GM21529 (cell line): ENCODE measurements around the gene SKI.

Experiments used
- ATAC-seq: cut with Tn5 transposase; IDR thresholded peaks from one replicate; pipeline ENCODE4 v1.9.1; 2021; ENCODE audit not compliant: unreplicated experiment

SKI gene

DNA sequence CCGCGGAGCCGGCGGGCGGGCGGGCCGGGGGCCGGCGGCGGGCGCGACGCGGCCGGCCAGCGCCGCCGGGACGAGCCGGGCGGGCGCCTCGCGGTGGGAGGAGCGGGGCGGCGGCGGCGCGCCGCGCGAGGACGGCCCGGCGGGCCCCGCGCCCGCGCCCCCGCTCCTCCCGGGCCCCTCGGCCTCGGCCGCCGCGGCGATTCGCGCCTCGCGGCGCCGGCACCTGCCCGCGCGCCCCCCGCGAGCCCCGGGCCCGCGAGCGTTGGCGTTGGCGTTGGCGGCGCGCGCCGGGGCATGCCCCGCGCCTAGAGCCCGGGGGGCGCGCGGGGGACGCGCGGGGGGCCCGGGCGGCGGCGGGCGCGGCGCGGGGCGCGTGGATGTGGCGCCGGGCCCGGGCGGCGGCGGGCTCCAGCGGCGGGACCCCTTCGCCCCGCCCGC, at the start of gene SKI:
SKI (plus strand) TSS at position 163 of the 438 bp plus-strand sequence. CDS start 448 bp downstream, outside the sequence.
- no peak for ATAC-seq

DNA sequence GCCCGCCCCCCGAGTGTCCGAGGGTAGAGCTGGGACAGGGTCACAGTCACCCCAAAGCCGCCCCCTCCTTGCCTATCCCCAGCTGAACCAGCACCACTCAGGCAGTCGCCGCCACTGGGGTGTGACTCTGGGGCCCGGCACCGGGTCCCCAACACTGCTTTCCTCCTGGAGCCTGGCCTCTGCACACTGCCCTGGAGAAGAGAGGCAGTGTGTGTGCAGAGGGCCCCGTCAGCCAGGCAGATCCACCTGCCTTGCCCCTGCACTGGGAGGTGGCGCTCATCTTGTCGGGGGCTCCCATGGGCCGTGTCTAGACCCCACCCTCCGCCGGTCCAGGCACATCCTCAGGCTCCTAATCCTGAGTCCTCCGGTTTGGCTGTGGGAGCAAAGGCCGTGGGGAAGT, 49.2 kb upstream of the SKI start:
- ATAC-seq = no peak

DNA sequence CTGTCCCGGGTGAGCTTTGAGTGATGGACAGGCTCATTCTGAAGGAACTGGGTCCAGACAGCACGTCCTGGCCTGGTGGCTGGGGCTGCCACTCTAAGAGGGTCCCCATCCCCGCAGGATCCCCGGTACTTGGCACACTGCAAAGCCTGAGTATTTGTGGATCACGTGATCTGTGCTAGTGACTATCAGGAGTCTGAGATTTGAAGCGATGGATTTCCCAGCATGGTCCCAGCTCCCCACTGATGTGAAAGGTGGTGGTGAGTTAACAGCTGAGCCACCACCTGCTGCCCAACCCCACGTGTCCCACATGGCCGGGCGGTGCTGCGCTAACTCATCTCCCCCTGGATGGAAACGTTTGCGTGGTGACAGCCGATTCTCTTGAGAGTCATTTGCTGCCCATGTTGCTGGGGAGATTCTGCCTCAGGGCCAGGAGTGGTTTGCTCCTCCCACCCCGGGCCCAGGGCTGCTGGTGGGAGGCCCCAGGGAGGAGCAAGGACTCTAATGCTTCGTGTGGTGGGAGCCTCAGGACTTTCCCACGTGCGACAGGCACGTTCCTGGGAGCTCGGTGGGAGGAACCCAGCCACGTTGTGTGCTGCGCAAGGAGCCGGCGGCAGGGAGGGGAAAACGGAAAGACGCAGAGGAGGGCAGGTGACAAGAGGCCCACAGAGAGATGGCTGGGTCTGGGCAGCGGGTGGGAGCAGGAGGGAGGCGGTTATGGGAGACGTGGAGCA, 48.7 kb upstream of the SKI start:
- no peak for ATAC-seq

DNA sequence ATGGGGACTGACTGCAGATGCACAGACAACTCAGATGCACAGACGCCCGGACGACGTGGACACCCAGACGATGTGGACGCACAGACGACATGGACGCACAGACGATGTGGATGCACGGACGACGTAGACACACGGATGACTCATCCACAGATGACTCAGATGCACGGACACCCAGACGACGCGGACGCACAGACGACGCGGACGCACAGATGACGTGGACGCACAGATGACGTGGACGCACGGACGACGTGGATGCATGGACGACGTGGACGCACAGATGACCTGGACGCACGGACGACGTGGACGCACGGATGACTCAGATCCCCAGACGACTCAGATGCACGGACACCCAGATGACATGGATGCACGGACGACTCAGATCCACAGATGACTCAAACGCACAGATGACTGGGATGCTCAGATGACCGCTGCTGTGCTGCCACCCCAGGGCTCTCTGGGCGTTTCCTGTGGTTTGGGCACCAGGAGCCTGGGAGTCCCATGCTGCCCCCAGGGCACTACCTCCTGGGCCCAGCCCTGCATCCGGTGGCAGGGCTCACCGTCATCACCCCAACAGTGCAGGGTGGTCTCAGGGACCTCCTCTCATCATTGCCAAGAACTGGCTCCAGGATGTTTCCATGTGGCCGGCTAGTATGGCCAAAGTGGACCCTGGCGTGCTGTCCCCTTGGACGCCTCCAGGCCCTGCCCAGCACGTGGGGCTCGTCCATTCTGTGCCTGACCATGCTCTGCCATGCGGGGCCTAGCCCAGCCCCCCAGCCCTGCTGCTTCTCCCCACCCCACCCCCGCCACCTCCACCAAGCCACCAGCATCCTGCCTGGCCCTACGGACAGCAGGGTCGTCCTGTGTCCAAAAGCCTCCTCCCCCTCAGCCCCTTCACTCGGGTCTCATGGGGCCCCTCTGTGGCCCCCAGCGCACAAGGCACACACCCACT, 47.5 kb upstream of the SKI start:
- no peak for ATAC-seq

DNA sequence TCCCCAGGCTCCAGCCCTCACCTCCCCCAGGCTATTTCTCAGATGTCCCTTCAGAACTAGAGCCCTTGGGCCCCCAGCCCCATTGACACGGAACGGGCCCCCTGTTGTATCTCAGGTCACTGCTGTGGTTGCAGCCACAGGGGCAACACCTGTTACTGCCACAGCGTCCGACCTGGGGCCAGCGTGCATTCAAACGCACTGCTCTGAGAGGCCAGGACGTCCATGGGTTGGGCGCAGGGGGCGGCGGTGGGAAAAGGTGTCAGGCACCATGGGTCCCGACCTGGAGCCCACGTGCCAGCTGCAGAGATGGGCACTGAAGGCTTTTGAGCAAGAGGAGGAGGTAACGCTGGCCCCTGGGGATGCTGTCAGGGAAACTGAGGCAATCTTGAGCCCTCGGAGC, 46.8 kb upstream of the SKI start:
- ATAC-seq = no peak

DNA sequence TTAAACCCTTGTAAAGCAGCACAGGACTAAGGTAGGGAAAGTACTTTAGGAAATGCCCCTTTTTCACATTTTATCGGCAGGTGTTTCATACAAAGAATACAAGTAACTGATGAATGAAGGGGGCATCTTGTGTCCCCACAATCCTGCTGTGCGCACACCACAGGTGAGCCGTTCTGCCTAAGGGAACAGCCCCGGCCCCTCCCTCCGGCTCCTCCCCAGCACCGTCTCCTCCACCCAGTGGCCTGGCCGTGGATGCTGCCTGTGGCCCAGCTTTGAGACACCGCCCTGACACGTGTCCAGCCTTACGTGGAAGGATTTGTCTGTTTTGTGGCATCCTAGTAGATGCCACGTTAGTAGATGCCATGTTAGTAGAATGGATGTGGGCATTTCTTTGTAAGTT, 46.4 kb upstream of the SKI start:
- no peak for ATAC-seq

DNA sequence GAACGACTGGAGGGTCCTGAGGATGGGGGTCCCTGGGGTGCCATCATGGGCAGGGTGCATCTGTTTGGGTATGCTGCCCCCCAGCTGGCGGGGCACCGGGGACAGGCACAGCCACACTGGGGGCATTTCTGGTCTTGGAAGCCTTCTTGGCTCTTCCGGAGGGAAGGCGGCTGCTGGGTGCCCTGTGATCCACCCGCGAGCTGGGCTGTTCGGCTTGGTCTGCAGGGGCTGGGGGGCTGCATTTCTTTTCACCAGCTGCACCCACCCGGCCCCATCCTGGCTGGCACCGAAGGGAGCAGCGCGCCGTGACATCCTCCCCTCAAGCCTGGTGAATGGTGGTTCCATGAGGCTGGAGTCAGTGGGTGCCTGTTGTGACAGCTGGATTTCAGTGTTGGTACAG, 45.7 kb upstream of the SKI start:
- no peak for ATAC-seq

DNA sequence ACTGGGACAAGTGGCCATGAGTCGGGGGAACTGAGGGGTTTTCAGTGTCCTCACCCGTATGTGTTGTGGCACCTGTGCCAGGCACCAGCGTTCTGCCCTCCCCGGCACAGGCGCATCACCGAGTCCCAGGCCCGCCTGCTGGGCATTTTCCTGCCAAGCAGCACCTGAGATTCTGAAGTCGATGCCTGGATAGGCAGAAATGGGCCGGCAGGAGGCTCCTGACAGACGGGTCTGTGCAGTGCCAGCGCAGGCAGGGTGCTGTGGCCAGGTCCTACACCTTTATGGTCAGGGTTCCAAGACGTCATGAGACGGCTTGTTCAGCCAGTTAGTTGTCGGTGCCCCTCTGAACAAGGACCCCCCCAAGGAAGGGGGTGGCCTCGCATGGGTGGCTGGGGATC, 44.2 kb upstream of the SKI start:
- ATAC-seq = no peak

DNA sequence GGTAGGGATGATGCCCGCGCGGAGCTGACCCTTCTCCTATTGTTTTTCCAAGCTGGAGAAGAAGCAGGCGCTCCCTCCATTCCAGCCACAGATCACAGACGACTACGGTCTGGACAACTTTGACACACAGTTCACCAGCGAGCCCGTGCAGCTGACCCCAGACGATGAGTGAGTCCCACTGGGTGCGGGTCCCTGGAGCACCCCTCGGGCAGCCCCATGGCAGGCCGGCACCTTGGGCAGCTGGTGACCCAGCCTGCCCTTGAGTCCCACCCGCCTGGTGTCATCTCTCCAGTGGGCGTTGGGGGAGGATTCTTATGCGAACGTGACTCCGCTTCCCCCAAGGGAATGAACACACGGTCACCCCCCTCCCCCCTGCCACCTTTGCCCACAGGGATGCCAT, 43.6 kb upstream of the SKI start:
- ATAC-seq = no peak

DNA sequence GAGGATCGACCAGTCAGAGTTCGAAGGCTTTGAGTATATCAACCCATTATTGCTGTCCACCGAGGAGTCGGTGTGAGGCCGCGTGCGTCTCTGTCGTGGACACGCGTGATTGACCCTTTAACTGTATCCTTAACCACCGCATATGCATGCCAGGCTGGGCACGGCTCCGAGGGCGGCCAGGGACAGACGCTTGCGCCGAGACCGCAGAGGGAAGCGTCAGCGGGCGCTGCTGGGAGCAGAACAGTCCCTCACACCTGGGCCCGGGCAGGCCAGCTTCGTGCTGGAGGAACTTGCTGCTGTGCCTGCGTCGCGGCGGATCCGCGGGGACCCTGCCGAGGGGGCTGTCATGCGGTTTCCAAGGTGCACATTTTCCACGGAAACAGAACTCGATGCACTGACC, 43.2 kb upstream of the SKI start:
- no peak for ATAC-seq

DNA sequence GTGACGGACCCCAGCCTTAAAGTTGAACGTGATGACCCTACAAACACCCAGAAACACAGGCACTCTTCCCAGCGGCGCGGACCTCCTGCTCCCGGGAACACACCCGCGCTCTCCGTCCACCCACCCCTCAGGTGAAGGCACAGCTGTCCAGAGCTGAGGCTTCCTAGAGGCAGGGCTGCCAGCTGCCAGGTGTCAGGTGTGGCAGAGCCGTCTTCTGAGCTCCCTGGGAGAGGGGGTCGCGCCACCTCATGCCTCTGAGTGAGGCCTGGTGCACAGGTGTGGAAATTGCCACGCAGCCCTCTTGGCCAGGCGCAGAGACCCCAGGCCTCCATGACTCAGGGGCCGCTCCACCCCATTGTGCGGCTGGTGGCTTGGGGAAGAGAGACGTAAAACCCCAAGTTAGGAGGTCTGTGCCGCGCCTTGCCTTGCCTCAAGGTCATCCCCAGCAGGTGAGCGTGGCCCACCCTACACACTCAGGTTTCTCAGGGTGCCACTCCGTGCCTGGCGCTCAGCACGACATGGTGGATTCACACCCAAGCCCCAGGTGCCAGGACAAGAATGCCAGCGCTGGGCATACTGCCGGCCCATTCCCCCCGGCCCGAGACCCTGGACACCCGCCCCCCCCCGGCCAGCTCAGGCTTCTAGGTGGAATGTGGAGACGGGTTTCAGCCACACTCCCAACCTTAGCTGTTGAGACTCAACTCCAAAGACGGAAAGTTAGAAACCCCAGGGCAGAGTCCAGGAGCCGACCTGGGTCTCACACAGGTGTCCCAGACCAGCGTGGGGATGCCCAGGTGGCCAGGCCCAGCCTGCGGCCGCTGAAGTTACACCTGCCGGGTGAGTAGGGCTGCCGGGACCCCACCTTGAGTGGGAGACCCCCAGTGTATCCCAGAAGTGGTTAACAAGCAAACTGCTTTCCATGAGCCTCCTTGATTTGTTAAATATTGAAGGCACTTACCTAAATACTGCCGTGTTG, 42.0 kb upstream of the SKI start:
- ATAC-seq = no peak

DNA sequence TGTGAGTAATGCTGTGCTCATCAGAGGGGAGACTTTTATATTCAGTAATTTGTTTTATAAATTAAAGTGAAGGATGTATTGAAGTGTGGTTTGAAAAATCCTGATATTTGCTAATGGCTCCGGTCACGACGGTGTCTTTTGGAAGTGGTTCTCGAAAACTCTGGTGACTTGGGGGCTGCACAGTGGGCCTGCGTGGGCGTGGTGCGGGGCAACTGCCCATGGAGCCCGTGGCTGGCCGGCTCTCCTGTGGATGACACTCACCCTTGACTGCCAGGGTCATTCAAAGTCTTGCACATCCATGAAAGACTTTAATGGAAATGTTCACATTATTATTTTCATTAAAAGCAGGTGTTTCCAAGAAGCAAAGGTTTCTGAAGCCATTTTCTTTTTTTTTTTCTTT, 41.2 kb upstream of the SKI start:
- ATAC-seq = no peak

DNA sequence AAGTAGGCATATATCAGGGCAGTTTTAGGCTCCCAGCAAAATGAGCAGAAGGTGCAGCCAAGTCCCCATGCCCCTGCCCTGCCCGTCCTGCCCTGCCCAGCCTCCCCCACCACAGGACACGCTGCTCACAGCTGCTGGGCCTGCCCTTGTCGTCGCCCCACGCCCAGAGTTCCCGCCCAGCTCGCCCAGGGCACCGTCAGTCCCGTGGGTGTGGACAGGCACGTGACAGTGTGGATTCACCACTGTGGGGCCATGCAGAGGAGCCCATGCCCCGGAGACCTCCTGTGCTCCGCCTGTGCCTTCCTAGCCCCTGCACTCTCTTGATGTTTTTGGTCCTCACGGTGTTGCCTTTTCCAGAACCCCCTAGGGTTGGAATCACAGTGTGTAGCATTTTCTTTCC, 40.5 kb upstream of the SKI start:
- no peak for ATAC-seq

DNA sequence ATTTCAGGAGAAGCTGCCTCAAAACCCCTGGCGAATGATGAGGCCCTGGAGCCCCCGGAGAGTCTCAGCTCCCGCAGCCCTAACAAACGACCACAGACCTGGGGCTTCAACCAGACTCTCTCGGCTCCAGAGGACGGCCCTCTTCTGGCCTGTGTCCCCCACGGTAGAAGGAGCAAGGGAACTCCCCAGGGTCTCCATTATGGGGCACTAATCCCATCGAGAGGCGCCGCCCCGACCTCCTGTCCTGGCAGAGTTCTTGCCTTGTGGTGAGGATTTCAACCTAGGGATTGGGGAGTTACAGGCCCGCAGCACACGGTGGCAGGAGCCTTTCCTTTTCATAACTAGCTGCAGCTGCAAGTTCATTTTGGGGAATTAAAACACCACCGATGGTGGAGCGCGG, 39.8 kb upstream of the SKI start:
- no peak for ATAC-seq

DNA sequence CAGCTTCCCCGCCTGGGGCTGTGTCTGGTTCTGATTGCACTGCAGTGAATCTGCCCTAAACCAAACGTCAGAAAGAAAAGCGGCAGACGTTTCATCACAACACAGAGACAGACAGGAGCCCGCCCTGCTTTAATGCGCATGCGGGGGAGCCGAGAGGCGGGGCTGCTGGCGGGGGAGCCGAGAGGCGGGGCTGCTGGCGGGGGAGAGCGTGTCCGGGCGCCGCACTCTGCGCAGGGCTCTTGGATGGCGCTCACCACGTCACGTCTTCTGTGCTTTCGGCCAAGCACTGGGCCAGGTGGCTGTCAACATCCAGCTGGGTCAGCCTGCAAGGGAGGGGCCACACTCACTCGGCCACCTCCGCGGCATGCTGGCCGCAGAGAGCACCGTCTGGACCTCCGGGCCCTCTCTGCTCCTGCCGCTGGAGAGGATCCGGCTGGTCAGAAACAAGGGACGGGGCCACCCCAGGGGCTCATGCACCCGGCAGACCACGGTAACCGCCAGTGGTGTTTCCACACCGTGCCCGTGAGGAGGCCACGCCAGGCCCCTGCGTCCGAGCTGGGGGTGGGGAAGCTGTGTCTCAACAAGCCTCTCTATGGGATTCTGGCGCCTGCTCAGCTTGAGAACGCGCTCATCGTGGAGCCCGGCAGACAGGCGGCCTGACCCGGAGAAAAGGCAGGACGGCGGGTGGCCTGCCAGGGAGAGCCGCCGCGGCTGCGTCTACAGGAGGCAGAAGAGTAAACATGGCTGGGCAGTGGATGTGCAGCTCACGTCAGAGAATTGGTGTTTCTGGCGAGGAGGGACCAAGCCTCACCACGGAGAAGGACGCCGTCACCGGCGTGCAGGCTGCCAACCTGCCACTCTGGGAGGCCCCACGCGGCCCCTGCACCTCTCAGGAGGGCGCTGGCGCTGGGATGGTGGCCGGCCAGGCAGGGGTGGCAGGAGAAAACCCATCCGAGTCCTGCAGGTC, 38.4 kb upstream of the SKI start:
- peak; percentile 82 for ATAC-seq

DNA sequence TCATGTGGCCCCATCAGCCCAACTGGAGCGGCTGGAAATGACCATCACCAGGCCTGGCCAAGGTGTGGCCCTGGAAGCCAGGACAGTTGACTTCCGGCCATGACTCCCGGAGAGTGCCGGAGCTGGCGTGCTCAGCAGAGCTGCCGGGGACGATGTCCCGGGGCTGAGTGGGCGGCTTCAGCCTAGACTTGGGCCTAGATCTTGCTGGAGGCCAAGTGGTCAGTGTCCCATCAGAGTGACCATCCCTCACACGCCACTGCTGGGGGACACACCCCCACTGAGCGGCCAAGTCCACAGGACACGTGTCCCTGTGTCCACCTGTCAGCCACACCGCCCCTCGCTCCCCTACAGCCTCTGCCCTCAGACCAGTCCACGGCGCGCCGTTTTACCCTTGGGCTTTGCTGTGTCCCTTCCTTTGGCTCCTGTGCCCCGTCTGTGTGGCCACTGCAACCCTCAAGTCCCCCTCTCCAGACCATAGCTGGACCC, 37.6 kb upstream of the SKI start:
- ATAC-seq = no peak

DNA sequence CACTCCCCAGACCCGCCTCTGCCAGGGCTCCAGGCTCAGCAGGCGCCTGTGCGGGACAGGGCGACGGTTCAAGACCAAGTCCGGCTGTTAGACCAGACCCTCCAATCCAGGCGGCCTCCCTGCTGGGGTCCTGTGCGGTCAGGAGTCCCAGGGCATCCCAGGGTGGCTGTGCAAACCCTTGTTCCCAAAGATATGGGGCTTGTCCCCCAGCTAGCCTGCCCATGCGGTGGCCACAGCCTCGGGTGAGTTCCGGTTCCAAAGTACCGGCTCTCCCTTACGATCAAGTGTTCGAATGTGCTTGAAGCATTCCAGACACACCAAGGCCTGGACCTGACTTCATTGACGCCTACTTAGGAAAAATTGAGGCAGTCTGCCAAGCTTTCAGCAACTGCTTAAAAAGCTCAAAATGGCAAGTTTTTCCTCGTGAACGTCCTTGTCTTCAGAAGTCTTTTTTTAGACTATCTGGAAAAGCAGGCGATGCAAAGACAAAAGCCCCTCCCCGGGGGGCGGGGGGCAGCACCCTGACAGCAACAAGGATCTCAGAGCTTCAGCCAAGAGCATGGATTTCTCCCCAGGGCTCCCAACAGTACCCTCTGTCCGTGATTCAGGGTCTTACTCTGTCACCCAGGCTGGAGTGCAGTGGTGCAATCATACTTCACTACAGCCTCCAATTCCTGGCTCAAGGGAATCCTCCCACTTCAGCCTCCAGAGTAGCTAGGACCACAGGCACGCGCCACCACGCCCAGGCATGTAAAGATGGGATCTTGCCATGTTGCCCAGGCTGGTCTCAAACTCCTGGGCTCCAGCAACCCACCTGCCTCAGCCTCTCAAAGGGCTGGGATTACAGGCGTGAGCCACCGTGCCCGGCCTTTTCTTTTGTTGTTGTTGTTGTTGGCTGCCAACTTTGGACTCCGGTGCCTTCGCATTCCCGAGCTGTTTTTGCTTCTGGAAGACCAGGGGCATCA, 35.8 kb upstream of the SKI start:
- ATAC-seq = no peak

DNA sequence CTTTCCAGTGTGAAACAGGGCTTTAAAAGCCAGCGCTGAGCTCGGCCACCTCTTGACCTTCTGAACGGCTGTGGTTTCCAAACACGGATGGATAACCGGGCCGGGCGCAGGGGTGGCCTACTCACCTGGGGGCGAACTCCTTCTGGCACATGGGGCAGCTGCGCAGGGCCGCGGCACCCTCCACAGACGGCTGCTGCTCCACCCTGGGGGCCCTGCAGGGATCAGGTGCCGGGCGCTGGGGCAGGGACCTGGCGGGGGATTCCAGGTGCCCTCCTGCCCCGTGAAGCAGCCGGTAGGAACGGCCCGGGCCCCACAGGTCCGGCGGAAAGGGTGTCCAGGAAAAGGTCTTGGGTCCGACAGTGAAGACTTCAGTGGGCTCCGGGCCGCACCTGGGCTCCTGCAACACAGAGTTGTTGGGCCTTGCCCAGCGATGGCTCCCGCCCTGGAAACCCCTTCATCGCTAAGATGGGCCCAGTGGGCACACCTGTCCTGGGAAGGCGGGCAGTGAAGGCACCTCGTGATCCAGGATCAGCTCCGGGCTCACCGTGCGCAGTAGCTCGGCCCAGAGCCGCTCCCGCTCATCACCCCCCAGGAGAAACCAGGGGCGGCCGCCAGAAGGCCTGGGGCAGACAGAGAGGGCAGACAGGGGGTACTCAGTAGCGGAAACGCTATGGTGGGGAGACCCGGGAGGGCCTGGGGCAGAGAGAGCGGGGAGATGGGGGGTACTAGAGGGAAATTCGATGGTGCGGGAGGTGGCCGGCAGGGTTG, 34.4 kb upstream of the SKI start:
- no peak for ATAC-seq
